H1 (cell line): ENCODE measurements around the gene ATP2B1. TPM values are rescaled to one million over a fixed set of nuclear protein-coding genes. Genes with fewer than 3 reads are reported as not detected.
A peak's percentile ranks its signal among the peaks of the same experiment; 100 is the strongest.

ENCODE experiments used
- CTCF ChIA-PET: fragments of 300-600 bp; sonication (Branson Sonifier 250); formaldehyde crosslinking; loops from one replicate; lab custom pipeline; 2021; ENCODE audit not compliant: partially characterized antibody; lab: Charles Lee
- POLR2A ChIA-PET: fragments of 300-600 bp; sonication (Branson Sonifier 250); formaldehyde crosslinking; loops from one replicate; lab custom pipeline; 2021; ENCODE audit warnings: inconsistent platforms; ENCODE audit not compliant: partially characterized antibody; lab: Charles Lee
- DNase-seq, 2 experiments: peaks; one replicate each; pipeline versions ENCODE4 v3.0.0 to v3.0.0-alpha.2; 2010 to 2022; ENCODE audit warnings: low spot score in 2 of 2, low read depth in 1 of 2, mixed read lengths in 1 of 2
- FAIRE-seq: peaks from 2 replicates; lab custom pipeline; 2011; peaks lifted over from hg19 to GRCh38; lab: Jason Lieb, UNC
- H2AFZ ChIP-seq: 2 replicates; pipeline ENCODE4 v1.8.1; 2012; ENCODE audit warnings: low read length, inconsistent platforms
- H2AK5ac ChIP-seq: 2 replicates; pipeline ENCODE4 v1.6.1; 2013; ENCODE audit warnings: low read depth, low read length
- H2BK120ac ChIP-seq: replicated peaks from 2 replicates; pipeline ENCODE3; 2013; ENCODE audit warnings: low read depth, low read length, inconsistent platforms
- H2BK12ac ChIP-seq: 2 replicates; pipeline ENCODE4 v1.6.1; 2013; ENCODE audit warnings: low read depth, low read length
- H2BK15ac ChIP-seq: 2 replicates; pipeline ENCODE4 v1.6.1; 2013; ENCODE audit warnings: low read length
- H2BK20ac ChIP-seq: 2 replicates; pipeline ENCODE4 v1.6.1; 2013; ENCODE audit warnings: low read length
- H2BK5ac ChIP-seq: 2 replicates; pipeline ENCODE4 v1.6.1; 2013; ENCODE audit warnings: low read depth, low read length
- H3K14ac ChIP-seq: 2 replicates; pipeline ENCODE4 v1.6.1; 2013; ENCODE audit warnings: inconsistent platforms; ENCODE audit not compliant: insufficient read length
- H3K18ac ChIP-seq: 2 replicates; pipeline ENCODE4 v1.6.1; 2013; ENCODE audit warnings: low read length; ENCODE audit errors: extremely low read depth
- H3K23ac ChIP-seq: 2 replicates; pipeline ENCODE4 v1.6.1; 2013; ENCODE audit warnings: inconsistent platforms; ENCODE audit not compliant: insufficient read length
- H3K23me2 ChIP-seq: 2 replicates; pipeline ENCODE4 v1.6.1; 2013; ENCODE audit warnings: low read depth, low read length
- H3K27ac ChIP-seq: 2 replicates; pipeline ENCODE4 v1.6.1; 2011; ENCODE audit warnings: low read depth, low read length, inconsistent platforms
- H3K27me3 ChIP-seq, 4 experiments: replicated peaks in 1 of 4; 1 replicate in 1 of 4; 2 replicates in 3 of 4; pipeline versions ENCODE4 v1.6.1 to v1.8.1; 2011 to 2013; ENCODE audit warnings: low read length in 3 of 4, mild to moderate bottlenecking in 3 of 4, inconsistent platforms in 2 of 4, mixed read lengths in 2 of 4, moderate library complexity in 1 of 4; ENCODE audit not compliant: control insufficient read depth in 3 of 4, insufficient read depth in 3 of 4; ENCODE audit errors: extremely low read depth in 1 of 4
- H3K36me3 ChIP-seq, 4 experiments: 2 replicates each; pipeline versions ENCODE4 v1.6.1 to v1.8.1; 2011 to 2013; ENCODE audit warnings: mild to moderate bottlenecking in 4 of 4, low read length in 3 of 4, moderate library complexity in 2 of 4, control low read depth in 1 of 4, inconsistent platforms in 1 of 4; ENCODE audit not compliant: insufficient read depth in 4 of 4, control insufficient read depth in 2 of 4
- H3K4ac ChIP-seq: replicated peaks from 2 replicates; pipeline ENCODE3; 2013; ENCODE audit warnings: low read length, low read depth, mixed read lengths, inconsistent platforms; ENCODE audit not compliant: insufficient read length
- H3K4me1 ChIP-seq, 4 experiments: replicated peaks in 1 of 4; 1 replicate in 1 of 4; 2 replicates in 3 of 4; pipeline versions ENCODE4 v1.6.1 to v1.8.1; 2011 to 2013; ENCODE audit warnings: low read length in 3 of 4, inconsistent platforms in 2 of 4, mixed read lengths in 1 of 4; ENCODE audit not compliant: insufficient read depth in 4 of 4, control insufficient read depth in 3 of 4
- H3K4me2 ChIP-seq, 2 experiments: 2 replicates each; pipeline versions ENCODE4 v1.6.1 to v1.8.1; 2011 to 2013; ENCODE audit warnings: low read depth in 2 of 2, low read length in 2 of 2, control low read depth in 1 of 2, inconsistent platforms in 1 of 2, mild to moderate bottlenecking in 1 of 2; ENCODE audit not compliant: insufficient read depth in 1 of 2
- H3K4me3 ChIP-seq, 4 experiments: fragments of 200-600, 300-600 bp in 1 of 4; sonication (generic), shearing (Covaris generic), sonication (Bioruptor Twin) in 1 of 4; 2 replicates each; pipeline versions ENCODE4 v1.5.1 to v1.8.1; 2011 to 2016; ENCODE audit warnings: low read length in 4 of 4, low read depth in 3 of 4, control low read depth in 2 of 4, inconsistent platforms in 2 of 4, mild to moderate bottlenecking in 2 of 4, mixed read lengths in 1 of 4, moderate library complexity in 1 of 4; ENCODE audit not compliant: insufficient read depth in 2 of 4; ENCODE audit errors: extremely low read depth in 1 of 4
- H3K56ac ChIP-seq: replicated peaks from 2 replicates; pipeline ENCODE3; 2013; ENCODE audit warnings: low read depth, mild to moderate bottlenecking, mixed read lengths, low read length, inconsistent platforms; ENCODE audit not compliant: insufficient read length
- H3K79me1 ChIP-seq: 2 replicates; pipeline ENCODE4 v1.6.1; 2013; ENCODE audit warnings: low read depth, low read length, control low read depth
- H3K79me2 ChIP-seq, 2 experiments: 2 replicates each; pipeline versions ENCODE4 v1.6.1 to v1.8.1; 2012 to 2013; ENCODE audit warnings: low read length in 2 of 2, mild to moderate bottlenecking in 2 of 2, inconsistent platforms in 1 of 2; ENCODE audit not compliant: insufficient read depth in 2 of 2, control insufficient read depth in 1 of 2
- H3K9ac ChIP-seq, 4 experiments: replicated peaks in 1 of 4; 1 replicate in 1 of 4; 2 replicates in 3 of 4; pipeline versions ENCODE4 v1.6.1 to v1.8.1; 2011 to 2013; ENCODE audit warnings: low read depth in 3 of 4, low read length in 3 of 4, control low read depth in 2 of 4, mild to moderate bottlenecking in 2 of 4, moderate library complexity in 2 of 4, inconsistent platforms in 1 of 4; ENCODE audit errors: extremely low read depth in 1 of 4
- H3K9me3 ChIP-seq, 2 experiments: 2 replicates each; pipeline versions ENCODE4 v1.6.1 to v1.8.1; 2012 to 2013; ENCODE audit warnings: mild to moderate bottlenecking in 2 of 2, moderate library complexity in 2 of 2, control low read depth in 1 of 2, inconsistent platforms in 1 of 2, low read depth in 1 of 2, low read length in 1 of 2, mixed read lengths in 1 of 2; ENCODE audit not compliant: insufficient read depth in 2 of 2
- H4K20me1 ChIP-seq, 2 experiments: replicated peaks in 1 of 2; 2 replicates each; pipeline versions ENCODE3 to v1.8.1; 2011 to 2013; ENCODE audit warnings: inconsistent platforms in 2 of 2, low read length in 2 of 2, mild to moderate bottlenecking in 1 of 2; ENCODE audit not compliant: insufficient read depth in 2 of 2, control insufficient read depth in 1 of 2
- H4K5ac ChIP-seq: 2 replicates; pipeline ENCODE4 v1.6.1; 2013; ENCODE audit warnings: low read length, low read depth, mixed read lengths, inconsistent platforms; ENCODE audit not compliant: insufficient read length
- H4K8ac ChIP-seq: 2 replicates; pipeline ENCODE4 v1.8.0; 2013; ENCODE audit warnings: mild to moderate bottlenecking, moderate library complexity, low read length, inconsistent platforms; ENCODE audit not compliant: insufficient read depth; ENCODE audit errors: extremely low read depth
- H4K91ac ChIP-seq: replicated peaks from 2 replicates; pipeline ENCODE3; 2013; ENCODE audit warnings: low read length, mixed read lengths, inconsistent platforms; ENCODE audit not compliant: insufficient read length
- CTCF ChIP-seq, 3 experiments: IDR thresholded peaks; 1 replicate in 2 of 3; 2 replicates in 1 of 3; pipeline versions ENCODE4 v1.5.1 to v1.6.1; 2011; ENCODE audit warnings: low read length in 3 of 3, mild to moderate bottlenecking in 3 of 3, inconsistent platforms in 2 of 3, low read depth in 1 of 3, moderate library complexity in 1 of 3; ENCODE audit not compliant: insufficient read depth in 1 of 3; ENCODE audit errors: control extremely low read depth in 1 of 3
- USF2 ChIP-seq: IDR thresholded peaks from 2 replicates; pipeline ENCODE4 v1.6.1; 2011; ENCODE audit warnings: low read length, improper control_type of control experiment
- WGBS, 2 experiments: shearing (Covaris generic) in 1 of 2; methylation state at CpG; one replicate each; pipeline versions ENCODE4 v1.1.6 to v1.1.7; 2013 to 2015; ENCODE audit warnings: low lambda C conversion rate in 2 of 2, mixed read lengths in 2 of 2, inconsistent platforms in 1 of 2, low coverage in 1 of 2, missing lambda C conversion rate in 1 of 2; ENCODE audit not compliant: insufficient replicate concordance in 2 of 2, insufficient coverage in 1 of 2, insufficient read length in 1 of 2; ENCODE audit errors: extremely low coverage in 1 of 2, missing lambda C conversion rate in 1 of 2; 5-methylcytosine and 5-hydroxymethylcytosine counted together
- polyA plus RNA-seq, 7 experiments: library from polyadenylated mRNA; depleted of rRNA in 3 of 7; stranded (reverse) in 5 of 7; unstranded in 2 of 7; fragments of >200 nt in 5 of 7; fragments of 200-250 nt in 2 of 7; gene quantifications; 1 replicate in 5 of 7; 2 replicates in 1 of 7; 4 replicates in 1 of 7; pipeline versions ENCODE4 v1.2.1 to v1.2.3, GENCODE V29; 2011 to 2013; ENCODE audit warnings: missing spikeins in 2 of 7, mixed read lengths in 2 of 7
- total RNA-seq: library from RNA; stranded (reverse); fragmentation: NEBNext Ultra II Directional; extraction: Animal tissue kit (Norgen Biotek cat#: 25700); gene quantifications from 2 replicates; pipeline ENCODE4 v1.2.1, GENCODE V29; 2021

The ATP2B1 gene
- total and polyA plus RNA-seq, 2 of the 8 experiments (the other 6 are each of a cell fraction or from before 2014, with no cell fraction given): 4.3 to 32.0 TPM

DNA sequence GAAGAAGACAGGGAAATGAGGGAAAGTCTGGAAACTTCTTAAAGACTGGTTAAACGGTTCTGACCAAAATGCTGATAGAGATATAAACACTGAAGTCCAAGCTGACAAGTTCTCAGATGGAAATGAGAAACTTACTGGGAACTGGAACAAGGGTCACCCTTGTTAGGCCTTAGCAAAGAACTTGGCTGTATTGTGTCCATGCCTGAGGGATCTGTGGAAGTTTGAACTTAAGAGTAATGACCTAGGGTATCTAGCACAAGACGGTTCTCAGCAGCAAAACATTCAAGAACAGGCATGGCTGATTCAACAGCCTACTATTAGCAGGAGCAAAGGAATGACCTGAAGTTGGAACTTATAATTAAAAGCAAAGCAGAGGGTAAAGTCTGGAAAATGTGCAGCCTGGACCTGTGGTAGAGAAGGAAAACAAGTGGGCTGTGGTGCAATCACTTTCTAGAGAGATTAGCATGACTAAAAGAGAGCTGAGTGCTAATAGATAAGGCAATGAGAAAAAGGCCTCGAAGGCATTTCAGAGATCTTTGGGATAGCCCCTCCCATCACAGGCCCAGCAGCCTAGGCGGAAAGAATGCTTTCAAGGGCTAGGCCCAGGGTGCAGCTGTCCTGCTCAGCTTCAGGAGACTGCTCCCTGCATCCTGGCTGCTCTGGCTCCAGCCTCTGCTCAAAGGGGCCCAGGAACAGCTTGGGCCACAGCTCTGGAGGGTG lies 60.3 kb downstream of the ATP2B1 start:
- 71% methylated on average over 4 of the region's 4 CpGs; no CpG with 5 or more reads in 1 of the 2 experiments for WGBS, 2 experiments
- Histone ChIP-seq H2BK12ac (no peak overlapping the region), H4K5ac (no peak overlapping the region), H3K27me3 (no peaks in the 10 kb centered on the region), H3K79me2 (no peaks in the 10 kb centered on the region), H4K20me1 (no peaks in the 10 kb centered on the region), H3K23me2 (no peaks in the 10 kb centered on the region), H2BK15ac (no peak overlapping the region), H2BK5ac (no peak overlapping the region), H3K9ac (no peak overlapping the region), H4K91ac (no peak overlapping the region), H3K79me1 (no peaks in the 10 kb centered on the region), H3K56ac (no peak overlapping the region), H3K14ac (no peak overlapping the region), H3K4me1 (peaks cover 0 to 3% (median 0%) of the 10 kb centered on the region in 4 experiments; a peak in 3 of 7 replicates), H3K18ac (no peak overlapping the region), H2BK20ac (no peak overlapping the region), H3K36me3 (no peaks in the 10 kb centered on the region), H2AK5ac (no peak overlapping the region), H4K8ac (no peak overlapping the region), H2BK120ac (no peak overlapping the region), H3K23ac (no peak overlapping the region), H3K4me2 (peak overlapping the region in 1 of 2 experiments; percentile 22; a peak in 1 of 4 replicates), H3K27ac (no peak overlapping the region), H2AFZ (no peak overlapping the region), H3K4me3 (no peak overlapping the region), H3K4ac (no peak overlapping the region), H3K9me3 (no peaks in the 10 kb centered on the region)
- no peak for FAIRE-seq
- CTCF ChIA-PET: interaction anchor here (1.3 to 1.5 kb wide), 3 partner anchors 8 to 28 kb away, joined by 3 to 6 read pairs (median 3); no protein-coding TSS in a partner anchor
- POLR2A ChIA-PET: interaction anchor here (0.7 to 1.2 kb wide), 3 partner anchors 10 to 90 kb away, joined by 3 read pairs; partner anchors contain the start of gene ATP2B1
- DNase-seq: peak; percentile 21 to 58
- TF ChIP-seq USF2: no peak
- no peak for TF ChIP-seq CTCF (IDR thresholded peaks at IDR 0.05; ENCODE audit: control extremely low read depth in 1 of 3, insufficient read depth in 1 of 3, low read depth in 1 of 3, low read length in 3 of 3)
